Measurements from ENCODE around the gene OOSP1.
"Not testable (repeated sequence)": the region's sequence is repeated elsewhere in the genome, so short reads cannot be mapped to it uniquely, and the experiment has no call there.

Gene OOSP1

DNA sequence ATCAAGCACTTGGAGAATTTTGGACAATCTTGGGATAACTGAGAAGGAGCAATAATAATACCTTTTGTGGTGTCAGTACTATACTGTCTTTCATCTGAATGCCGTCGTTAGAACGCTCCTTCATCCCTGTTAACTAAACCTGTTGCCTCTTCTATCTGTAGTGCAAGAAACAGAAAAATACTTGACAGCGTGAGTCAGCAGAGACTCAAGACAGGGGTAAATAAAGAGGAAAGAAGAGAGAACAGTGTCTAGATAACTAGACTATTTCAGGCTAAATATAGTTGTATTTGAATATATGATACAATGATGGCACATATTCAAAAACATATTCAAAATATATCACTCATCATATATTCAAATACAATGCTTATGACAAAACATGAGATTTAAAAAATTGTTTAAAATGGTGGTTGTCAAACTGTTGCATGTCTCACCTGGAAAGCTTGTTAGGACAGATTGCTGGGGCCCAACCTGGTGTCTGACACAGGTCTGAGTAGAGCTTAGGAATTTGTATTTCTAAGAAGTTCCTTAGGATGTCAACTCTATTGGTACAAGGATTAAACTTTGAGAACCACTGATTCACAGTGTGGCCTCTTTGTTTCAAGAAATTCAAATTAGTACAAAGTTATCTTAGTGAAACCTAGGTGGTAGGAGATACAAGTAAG is 43.0 kb downstream of the OOSP1 start:
- Mint-ChIP-seq H3K36me3 (no peaks in the 10 kb centered on the region), H3K27ac (no peak overlapping the region), H3K4me3 (no peak overlapping the region), H3K27me3 (no peaks in the 10 kb centered on the region), H3K4me1 (no peaks in the 10 kb centered on the region), H3K9me3 (no peaks in the 10 kb centered on the region)
- no peak for DNase-seq
- CTCF ChIA-PET = no interaction called here

GRCh38 chr11:59982037-59982436 is 43.8 kb downstream of the OOSP1 start:
- H3K36me3 Mint-ChIP-seq, DNase-seq, H3K4me1 Mint-ChIP-seq, H3K27ac Mint-ChIP-seq, H3K9me3 Mint-ChIP-seq, H3K27me3 Mint-ChIP-seq, CTCF ChIA-PET, H3K4me3 Mint-ChIP-seq: not testable (repeated sequence)

GRCh38 chr11:59983212-59983611 is 45.0 kb downstream of the OOSP1 start:
- no peaks in the 10 kb centered on the region for H3K9me3 Mint-ChIP-seq
- H3K27me3 Mint-ChIP-seq = no peaks in the 10 kb centered on the region
- H3K36me3 Mint-ChIP-seq = no peaks in the 10 kb centered on the region
- H3K27ac Mint-ChIP-seq = no peak overlapping the region
- CTCF ChIA-PET = no interaction called here
- no peak overlapping the region for H3K4me3 Mint-ChIP-seq
- no peaks in the 10 kb centered on the region for H3K4me1 Mint-ChIP-seq
- no peak for DNase-seq

- no peak overlapping the region for H3K27ac Mint-ChIP-seq
- H3K9me3 Mint-ChIP-seq = no peaks in the 10 kb centered on the region
- CTCF ChIA-PET = no interaction called here
- no peaks in the 10 kb centered on the region for H3K27me3 Mint-ChIP-seq
- H3K4me1 Mint-ChIP-seq = no peaks in the 10 kb centered on the region
- H3K36me3 Mint-ChIP-seq = no peaks in the 10 kb centered on the region
- no peak overlapping the region for H3K4me3 Mint-ChIP-seq
- DNase-seq = no peak
These were observed 46.1 kb downstream of the OOSP1 start for GRCh38 chr11:59984368-59984767.

- no peak overlapping the region for H3K4me3 Mint-ChIP-seq
- no peak for DNase-seq
- H3K4me1 Mint-ChIP-seq = no peaks in the 10 kb centered on the region
- peaks cover 1% of the 10 kb centered on the region for H3K9me3 Mint-ChIP-seq
- CTCF ChIA-PET = no interaction called here
- H3K27me3 Mint-ChIP-seq = no peaks in the 10 kb centered on the region
- no peak overlapping the region for H3K27ac Mint-ChIP-seq
- H3K36me3 Mint-ChIP-seq = no peaks in the 10 kb centered on the region
These were observed 52.2 kb downstream of the OOSP1 start for GRCh38 chr11:59990421-59990820.

GRCh38 chr11:59992425-59992824 is 54.2 kb downstream of the OOSP1 start:
- CTCF ChIA-PET = no interaction called here
- no peak overlapping the region for H3K27ac Mint-ChIP-seq
- no peak overlapping the region for H3K4me3 Mint-ChIP-seq
- no peaks in the 10 kb centered on the region for H3K36me3 Mint-ChIP-seq
- no peaks in the 10 kb centered on the region for H3K27me3 Mint-ChIP-seq
- H3K4me1 Mint-ChIP-seq = no peaks in the 10 kb centered on the region
- peaks cover 1% of the 10 kb centered on the region for H3K9me3 Mint-ChIP-seq
- DNase-seq = no peak

GRCh38 chr11:59997800-59998199 is 59.6 kb downstream of the OOSP1 start:
- Mint-ChIP-seq H3K4me3 (no peak overlapping the region), H3K27me3 (no peaks in the 10 kb centered on the region), H3K9me3 (no peaks in the 10 kb centered on the region), H3K27ac (no peak overlapping the region), H3K36me3 (no peaks in the 10 kb centered on the region), H3K4me1 (no peaks in the 10 kb centered on the region)
- CTCF ChIA-PET = no interaction called here
- DNase-seq = no peak

DNA sequence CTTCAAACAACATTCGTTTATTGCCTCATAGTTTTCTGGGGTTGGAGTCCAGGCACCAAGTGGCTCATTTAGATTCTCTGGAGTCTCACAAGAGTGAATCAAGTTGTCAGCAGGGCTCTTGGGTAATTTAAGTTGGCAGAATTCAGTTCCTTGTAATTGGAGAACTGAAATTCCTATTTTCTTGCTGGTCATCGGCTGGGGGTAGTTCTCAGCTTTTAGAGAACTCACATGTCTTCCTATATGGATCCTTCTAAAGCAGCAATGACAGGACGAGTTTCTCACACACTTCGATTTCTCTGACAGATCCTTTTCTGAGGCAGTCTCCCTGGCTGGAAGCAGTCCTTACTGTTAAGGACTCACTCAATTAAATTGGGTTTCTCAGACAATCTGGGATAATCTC is 61.5 kb downstream of the OOSP1 start:
- DNase-seq = no peak
- H3K27ac Mint-ChIP-seq = no peak overlapping the region
- H3K27me3 Mint-ChIP-seq = peaks cover 7% of the 10 kb centered on the region
- H3K36me3 Mint-ChIP-seq = no peaks in the 10 kb centered on the region
- H3K4me1 Mint-ChIP-seq = no peaks in the 10 kb centered on the region
- H3K4me3 Mint-ChIP-seq = no peak overlapping the region
- H3K9me3 Mint-ChIP-seq = no peaks in the 10 kb centered on the region
- CTCF ChIA-PET = no interaction called here

- peaks cover 7% of the 10 kb centered on the region for H3K27me3 Mint-ChIP-seq
- H3K9me3 Mint-ChIP-seq = no peaks in the 10 kb centered on the region
- CTCF ChIA-PET = interaction anchor here (1.0 kb wide), 1 partner anchor 16 kb away, joined by 3 read pairs; no protein-coding TSS in a partner anchor
- no peak overlapping the region for H3K27ac Mint-ChIP-seq
- DNase-seq = no peak
- no peaks in the 10 kb centered on the region for H3K4me1 Mint-ChIP-seq
- H3K36me3 Mint-ChIP-seq = no peaks in the 10 kb centered on the region
- no peak overlapping the region for H3K4me3 Mint-ChIP-seq
These were observed 65.5 kb downstream of the OOSP1 start for GRCh38 chr11:60003729-60004128.

GRCh38 chr11:60005360-60005759 is 67.1 kb downstream of the OOSP1 start:
- no peaks in the 10 kb centered on the region for H3K9me3 Mint-ChIP-seq
- no peak overlapping the region for H3K27ac Mint-ChIP-seq
- H3K4me3 Mint-ChIP-seq = no peak overlapping the region
- CTCF ChIA-PET = no interaction called here
- no peaks in the 10 kb centered on the region for H3K4me1 Mint-ChIP-seq
- DNase-seq = no peak
- H3K36me3 Mint-ChIP-seq = no peaks in the 10 kb centered on the region
- H3K27me3 Mint-ChIP-seq = peaks cover 7% of the 10 kb centered on the region
